IPS-18c (cell line): ENCODE measurements around the gene CD247.
A peak's percentile ranks its signal among the peaks of the same experiment; 100 is the strongest.

Source experiments
- H3K4me3 ChIP-seq: 2 replicates; pipeline ENCODE4 v1.7.0; 2013; ENCODE audit warnings: low read depth, mild to moderate bottlenecking, low read length, moderate library complexity; ENCODE audit not compliant: insufficient read depth
- H3K9me3 ChIP-seq: one replicate; pipeline ENCODE4 v1.6.1; 2013; ENCODE audit warnings: mild to moderate bottlenecking, low read length, moderate library complexity; ENCODE audit not compliant: control insufficient read depth, insufficient read depth

CD247 gene

DNA sequence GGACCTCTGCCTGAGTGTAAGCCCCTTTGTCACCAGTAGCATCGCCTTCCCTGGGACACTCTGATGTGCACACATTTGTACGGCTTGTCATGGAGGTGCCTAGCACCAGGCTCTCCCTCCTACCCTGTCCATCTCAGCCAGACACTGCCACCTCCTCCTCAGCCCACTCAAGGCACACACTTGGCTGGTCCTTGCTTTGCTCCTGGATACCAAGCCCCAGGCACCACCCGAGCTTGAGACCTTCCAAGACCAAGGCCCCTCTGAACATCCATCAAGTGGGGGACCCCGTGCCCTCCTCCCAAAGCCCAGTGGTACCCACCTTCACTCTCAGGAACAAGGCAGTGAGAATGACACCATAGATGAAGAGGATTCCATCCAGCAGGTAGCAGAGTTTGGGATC lies 78.0 kb downstream of the CD247 start:
- H3K9me3 ChIP-seq = peaks cover 2% of the 10 kb centered on the region
- no peak overlapping the region for H3K4me3 ChIP-seq

DNA sequence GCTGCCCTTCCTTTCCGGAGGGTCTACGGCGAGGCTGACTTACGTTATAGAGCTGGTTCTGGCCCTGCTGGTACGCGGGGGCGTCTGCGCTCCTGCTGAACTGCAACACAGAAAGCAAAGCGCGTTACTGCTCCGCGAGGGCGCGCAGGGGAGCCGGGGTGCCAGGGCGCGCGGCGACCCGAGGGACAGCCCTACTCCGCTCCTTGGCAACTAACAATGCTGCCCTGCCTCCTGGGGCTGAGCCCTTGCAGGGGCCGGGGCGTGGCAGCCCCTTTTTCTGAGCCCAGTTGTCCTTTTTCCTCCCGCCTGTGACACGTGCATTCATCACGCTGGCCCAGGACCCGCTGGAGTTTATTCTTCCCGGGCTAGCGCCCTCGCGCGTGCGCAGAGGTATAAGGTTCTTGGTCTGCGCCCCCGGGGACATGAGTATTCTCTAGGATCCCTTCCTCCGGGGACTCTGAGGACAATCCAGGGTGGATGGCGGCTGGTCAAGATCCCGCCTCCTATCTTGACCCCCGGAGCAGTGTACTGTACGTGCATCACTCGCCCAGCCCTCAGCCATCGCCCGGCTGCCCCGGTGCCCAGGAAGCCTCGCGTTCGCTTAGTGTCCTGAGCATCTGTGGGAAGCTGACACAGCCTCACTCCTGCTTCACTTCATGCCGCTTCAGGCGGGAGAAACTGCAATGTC lies 78.9 kb downstream of the CD247 start:
- peaks cover 2% of the 10 kb centered on the region for H3K9me3 ChIP-seq
- H3K4me3 ChIP-seq = peak overlapping the region; percentile 57

DNA sequence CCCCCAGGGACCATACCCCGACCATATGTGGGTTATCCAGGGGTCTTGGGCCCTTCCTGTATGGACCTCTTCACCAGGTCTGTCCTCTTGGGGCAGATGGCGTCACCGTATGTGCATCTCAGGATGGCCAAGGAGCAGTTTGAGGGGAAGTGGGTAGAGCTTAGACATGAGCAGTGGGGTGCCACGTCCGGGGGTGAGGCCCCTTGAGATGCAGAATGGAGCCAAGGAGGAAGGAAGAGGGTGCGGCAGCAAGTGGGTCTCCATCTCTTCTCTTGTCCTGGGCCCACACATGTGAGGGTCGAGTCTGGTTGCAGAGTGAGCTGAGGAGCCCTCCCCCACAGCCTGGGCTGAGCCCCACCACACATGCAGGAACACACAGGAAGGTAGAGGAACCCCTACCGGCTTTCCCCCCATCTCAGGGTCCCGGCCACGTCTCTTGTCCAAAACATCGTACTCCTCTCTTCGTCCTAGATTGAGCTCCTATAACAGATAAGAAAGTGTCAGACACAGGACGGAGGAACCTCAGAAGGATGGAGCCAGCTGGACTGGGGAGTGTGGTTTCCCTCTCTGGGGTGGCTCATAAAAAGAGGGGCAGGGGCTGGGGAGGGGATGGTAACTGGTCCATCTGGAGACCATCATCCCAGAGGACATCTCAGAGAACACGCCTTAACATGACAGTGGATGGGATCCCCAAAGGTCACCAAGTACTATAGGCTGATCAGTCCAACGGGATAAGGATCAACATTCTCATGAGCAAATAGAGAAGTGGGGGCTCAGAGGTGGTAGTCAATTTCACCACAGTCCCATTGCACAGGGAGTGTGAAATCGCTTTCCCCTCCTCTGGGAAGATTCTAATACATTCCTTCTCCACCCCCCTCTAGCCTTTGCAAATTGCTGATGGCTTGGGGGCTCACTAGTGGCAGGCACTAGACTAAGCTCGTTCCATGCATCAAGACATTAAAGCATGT lies 79.9 kb downstream of the CD247 start:
- peaks cover 2% of the 10 kb centered on the region for H3K9me3 ChIP-seq
- peak overlapping the region; percentile 57; the same call in 1 of the 2 replicates for H3K4me3 ChIP-seq

DNA sequence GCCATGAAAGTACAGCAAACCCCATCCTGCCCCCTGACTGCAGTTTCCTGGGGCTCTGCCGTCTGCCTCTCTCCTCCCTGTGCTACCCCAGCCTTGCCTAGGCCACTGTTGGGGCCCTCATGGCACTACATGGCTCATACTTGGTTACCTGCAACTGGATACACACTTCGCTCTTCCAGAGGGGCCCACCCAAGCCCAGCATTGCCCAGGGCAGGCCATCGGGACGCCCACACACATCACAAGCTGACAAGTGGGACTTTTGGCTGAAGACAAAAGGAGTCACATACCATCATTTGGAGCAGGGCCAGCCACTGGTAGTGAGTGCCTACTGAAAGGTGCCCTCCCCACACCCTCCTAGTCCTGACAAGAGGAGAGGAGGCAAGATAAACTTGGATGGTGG lies 82.8 kb downstream of the CD247 start:
- Histone ChIP-seq H3K9me3 (peaks cover 5% of the 10 kb centered on the region), H3K4me3 (no peak overlapping the region)

DNA sequence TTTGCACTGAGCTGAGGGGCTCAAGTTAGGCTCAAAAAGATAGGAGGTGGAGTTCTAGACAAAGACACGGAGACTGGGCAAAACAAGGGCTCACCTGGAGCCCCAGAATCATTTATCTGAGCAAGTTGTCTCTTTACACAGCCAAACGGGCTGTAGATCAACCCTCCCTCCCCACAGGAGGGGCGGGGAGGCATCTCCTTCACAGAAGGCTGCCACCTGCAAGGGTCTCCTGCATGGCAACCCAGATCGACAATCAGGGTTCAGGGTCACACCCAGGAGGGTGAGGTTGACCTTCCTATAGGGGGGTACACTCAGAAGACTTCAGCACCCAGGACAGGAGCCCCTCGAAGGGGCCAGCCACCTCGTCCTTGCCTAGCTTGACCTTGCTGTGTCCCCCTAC lies 84.0 kb downstream of the CD247 start:
- Histone ChIP-seq H3K4me3 (no peak overlapping the region), H3K9me3 (peaks cover 5% of the 10 kb centered on the region)

DNA sequence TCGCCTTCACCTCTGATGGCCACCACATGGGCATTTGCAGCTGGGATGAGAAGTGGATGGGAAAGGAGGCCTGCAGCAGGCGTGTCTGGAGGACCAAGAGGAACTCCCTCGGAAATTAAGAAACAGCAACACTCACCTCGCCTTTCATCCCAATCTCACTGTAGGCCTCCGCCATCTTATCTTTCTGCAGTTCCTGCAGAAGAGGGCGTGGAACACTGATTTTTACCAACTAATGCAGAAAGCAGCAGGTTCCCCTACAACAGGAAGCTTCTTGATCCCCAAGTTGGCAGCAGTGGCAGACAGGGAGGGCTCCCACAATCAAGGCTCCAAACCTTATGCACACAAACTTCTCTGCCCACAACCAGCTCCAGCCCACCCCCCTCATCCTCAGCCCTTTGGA lies 84.4 kb downstream of the CD247 start:
- Histone ChIP-seq H3K4me3 (no peak overlapping the region), H3K9me3 (peaks cover 3% of the 10 kb centered on the region)

DNA sequence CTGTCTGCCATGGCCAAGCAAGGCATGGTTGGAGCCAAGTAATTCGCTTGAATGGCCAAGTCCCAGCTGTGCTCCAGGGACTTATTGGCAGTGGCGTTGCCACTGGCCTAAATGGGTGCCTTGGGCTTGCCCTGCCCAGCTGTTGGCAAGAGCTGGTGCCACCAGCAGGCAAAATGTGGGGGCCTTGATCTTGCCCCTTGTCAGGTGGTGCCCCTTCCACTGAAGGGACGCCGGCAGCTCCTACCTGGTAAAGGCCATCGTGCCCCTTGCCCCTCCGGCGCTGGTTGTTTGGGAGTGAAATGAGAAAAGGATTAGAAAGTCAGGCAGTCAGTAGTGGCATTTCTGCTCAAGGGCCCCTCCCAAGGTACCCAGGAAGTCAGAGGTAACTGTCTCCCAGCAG lies 85.5 kb downstream of the CD247 start:
- H3K4me3 ChIP-seq = no peak overlapping the region
- H3K9me3 ChIP-seq = peaks cover 2% of the 10 kb centered on the region

DNA sequence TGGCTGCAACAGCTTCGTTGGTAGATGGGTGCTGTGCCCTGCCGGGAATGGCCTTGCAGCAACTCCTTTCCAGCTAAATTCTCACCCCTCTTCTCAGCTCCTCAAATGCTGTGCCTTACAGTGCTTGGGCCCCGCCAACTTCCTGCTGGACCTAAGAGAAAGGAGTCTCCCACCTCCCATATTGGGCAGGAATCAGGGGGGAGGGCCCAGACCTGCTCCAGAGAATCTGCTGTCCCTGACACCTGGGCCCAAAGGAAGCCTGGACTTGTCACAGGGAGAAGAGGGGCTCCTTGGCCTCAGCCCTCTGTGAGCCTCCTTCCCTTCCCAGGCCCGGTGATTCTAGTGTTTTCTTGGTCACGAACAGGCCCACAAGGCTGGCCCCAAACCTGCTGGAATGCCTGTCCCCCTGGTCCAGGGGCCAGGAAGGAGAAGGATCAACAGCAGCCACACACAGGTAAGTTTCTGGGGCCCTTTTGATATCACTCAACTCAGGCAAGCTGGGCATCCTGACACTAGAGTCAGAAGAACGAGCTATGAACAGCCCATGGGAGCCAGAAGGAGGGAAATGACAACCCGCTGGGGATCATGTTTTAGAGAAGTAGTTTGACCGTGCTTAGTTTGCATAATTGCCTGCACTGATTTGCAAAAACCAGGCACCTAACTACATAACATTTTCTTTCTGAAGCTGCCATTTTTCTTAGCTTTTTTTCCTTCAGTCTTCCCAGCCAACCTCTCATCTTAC lies 86.2 kb downstream of the CD247 start:
- Histone ChIP-seq H3K9me3 (peaks cover 2% of the 10 kb centered on the region), H3K4me3 (no peak overlapping the region; the same call in 1 of the 2 replicates)

DNA sequence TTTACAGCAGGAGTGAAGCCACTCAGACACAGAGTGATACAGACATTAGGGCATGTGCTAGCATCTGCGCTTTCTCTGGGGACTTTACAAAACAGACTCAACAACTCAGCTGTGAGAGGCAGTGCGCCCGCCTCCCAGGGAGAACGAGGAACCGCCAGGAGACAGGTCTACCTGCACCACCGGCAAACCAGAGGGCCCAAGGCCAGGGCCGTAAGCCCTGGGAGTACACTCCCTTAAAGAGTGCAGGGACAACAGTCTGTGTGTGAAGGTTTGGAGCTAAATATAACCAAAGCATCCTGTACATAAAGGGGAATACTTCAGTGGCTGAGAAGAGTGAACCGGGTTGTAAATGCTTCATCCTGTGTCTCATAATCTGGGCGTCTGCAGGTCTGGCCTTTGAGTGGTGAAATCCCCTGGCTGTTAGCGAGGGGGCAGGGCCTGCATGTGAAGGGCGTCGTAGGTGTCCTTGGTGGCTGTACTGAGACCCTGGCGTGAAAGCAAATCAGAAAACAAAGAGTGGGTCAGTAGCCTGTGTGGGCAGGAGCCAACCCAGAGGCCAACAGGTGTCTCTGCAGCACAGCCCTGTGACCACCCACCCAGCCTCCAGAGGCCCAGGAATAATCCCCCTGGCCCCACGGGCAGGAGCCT lies 86.9 kb downstream of the CD247 start:
- H3K9me3 ChIP-seq = peaks cover 2% of the 10 kb centered on the region
- no peak overlapping the region; the same call in 1 of the 2 replicates for H3K4me3 ChIP-seq

DNA sequence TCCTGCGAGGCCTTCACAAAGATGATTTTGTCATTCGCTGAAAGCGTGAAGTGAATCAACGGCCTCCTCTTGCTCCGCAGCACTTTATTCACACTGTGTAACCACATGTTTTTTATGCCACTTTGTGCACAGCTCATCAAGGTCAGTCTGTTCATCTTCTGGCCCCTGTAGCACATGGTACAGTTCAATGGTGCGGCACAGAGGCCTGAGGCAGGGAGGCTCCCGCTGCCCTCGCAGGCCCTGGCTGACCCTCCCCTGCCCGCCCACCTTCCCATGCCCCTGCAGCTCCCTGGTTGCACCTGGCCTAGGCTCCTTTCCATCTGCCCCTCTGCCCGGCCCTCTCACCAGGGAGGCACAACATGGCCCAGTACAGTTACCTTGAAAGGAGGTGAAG lies 87.5 kb downstream of the CD247 start:
- H3K4me3 ChIP-seq = no peak overlapping the region
- H3K9me3 ChIP-seq = peaks cover 2% of the 10 kb centered on the region

DNA sequence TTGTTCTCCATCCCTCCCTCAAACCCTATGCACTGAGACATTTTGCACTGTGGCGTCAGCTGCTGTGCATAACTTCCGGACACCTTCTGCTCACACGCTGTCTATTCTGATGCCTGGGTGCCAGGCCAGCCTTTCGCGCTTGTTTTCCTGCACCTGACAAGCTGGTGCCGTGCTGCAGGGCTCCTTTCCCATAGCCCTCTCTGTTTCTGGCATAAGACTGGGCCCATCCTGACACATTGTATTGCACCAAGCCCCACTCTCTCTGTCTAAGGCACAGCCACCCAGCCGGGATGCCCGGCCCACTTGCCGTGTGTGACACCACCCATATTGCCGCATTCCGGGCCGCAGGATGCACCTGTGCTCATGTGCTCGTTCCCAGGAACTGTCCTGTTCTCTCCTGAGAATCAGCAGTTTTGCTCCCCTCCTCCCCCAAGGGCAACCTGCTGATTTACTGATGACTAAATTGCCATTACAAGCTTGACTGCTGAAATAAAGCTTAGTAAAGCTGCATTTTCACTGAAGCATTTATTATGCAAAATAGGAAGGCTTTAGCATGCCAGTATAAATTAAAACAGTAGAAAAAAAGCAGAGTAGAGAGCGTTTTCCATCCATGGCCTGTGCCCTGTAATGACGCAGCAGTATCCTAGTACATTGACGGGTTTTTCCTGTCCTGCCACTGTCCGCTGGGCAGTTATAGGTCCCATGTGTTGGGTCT lies 88.0 kb downstream of the CD247 start:
- peaks cover 2% of the 10 kb centered on the region for H3K9me3 ChIP-seq
- no peak overlapping the region for H3K4me3 ChIP-seq

DNA sequence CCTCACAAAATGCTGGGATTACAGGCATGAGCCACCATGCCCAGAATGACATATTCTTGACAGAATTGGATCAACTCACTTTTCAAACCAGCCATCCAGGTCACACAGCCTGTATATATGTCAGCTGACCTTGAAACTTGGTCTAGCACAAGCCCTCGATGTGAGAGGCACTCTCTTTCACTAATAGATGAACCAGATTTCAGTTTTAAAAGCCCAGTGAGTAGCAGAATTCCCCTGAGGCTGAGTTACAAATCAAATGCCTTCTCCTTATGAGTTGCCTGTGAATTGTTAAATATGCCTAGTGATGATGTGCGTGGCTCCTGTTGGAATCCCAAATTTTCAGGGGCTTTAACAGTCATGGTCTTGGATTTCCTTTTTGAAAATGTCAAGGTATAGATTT lies 88.7 kb downstream of the CD247 start:
- Histone ChIP-seq H3K9me3 (peaks cover 2% of the 10 kb centered on the region), H3K4me3 (no peak overlapping the region)

DNA sequence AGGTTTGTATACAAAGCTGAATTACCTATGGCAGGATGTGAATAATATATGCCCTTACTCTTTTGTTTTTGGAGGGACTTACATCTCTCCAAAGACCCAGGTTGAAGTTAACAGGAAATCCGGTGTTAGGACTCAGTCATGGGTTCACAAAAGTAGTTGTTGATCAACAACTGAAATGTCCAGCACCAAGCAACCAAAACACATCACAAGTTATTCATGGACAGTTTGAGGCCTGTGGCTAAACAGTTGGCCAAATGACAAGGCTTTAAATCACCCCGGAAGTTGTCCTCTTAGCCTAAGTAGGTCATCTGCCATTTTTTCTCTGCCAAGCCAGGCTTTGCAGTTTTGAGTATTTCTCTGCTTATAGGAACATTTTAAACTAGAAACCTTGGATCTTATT lies 89.9 kb downstream of the CD247 start:
- no peak overlapping the region for H3K4me3 ChIP-seq
- peaks cover 2% of the 10 kb centered on the region for H3K9me3 ChIP-seq

DNA sequence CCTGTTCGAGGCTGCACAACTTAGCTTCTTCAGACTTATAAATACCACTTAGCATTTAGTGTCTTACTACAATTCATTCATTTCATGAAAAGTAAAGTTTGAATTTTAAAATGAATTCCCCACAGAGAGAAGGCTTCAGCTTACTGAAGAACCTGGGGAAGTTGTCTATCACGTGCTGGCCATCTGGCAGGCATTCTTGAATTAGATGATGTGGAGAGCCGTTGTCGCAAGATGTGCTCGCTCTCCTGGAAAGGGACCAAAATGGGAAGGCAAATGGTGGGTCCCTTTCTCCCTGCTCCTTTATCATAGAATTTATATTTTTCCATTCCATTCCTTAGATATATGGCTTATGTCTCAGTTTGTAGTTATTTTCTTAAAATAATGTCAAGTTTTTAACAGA lies 90.5 kb downstream of the CD247 start:
- H3K4me3 ChIP-seq = no peak overlapping the region
- H3K9me3 ChIP-seq = no peaks in the 10 kb centered on the region

DNA sequence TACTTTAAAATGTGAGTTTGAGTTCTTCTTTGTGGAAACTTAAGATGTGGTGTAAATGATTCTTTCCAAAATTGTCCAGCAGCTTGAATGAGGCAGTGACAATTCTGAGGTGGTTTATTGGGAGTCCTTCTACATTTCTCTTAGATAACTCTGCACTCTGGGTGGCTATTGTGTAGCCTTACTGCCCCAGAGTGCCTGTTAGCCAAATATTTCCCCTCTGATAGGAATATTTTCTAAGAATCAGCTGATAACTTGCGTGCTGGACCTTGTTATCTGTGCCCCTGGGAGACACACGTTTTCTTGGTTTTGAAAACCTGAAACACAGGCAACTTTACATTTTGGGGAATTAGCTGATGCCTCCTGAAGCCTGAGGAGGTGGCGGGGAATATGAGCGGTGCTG lies 91.6 kb downstream of the CD247 start:
- Histone ChIP-seq H3K4me3 (no peak overlapping the region), H3K9me3 (no peaks in the 10 kb centered on the region)

DNA sequence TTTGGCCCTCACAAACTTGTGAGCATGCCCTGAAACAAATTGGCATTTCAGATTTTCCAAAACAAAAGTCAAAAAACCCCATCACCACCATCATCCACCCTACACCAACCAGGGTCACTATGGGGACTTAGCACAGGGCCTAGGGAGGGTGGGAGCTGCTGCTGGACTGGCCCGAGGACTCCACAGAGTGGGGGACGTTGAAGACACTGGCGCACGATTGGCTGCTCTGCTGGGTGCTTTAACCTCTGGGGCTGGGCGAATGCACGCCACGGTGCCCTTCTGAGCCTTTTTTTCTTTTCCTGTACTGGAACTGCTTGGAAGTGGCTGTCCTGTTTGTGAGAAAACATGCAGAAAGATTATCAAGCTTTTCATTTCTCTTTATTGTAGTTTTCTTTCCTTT lies 92.8 kb downstream of the CD247 start:
- no peak overlapping the region for H3K4me3 ChIP-seq
- no peaks in the 10 kb centered on the region for H3K9me3 ChIP-seq
